Inflammatory macrophage treated with lipopolysaccharide for 1 hour (primary cell): Measurements from ENCODE around the gene UFSP1.
A peak's percentile ranks its signal among the peaks of the same experiment; 100 is the strongest.

Experiments
- DNase-seq, 2 donors: peaks; one replicate each; pipeline ENCODE4 v3.0.0-alpha.2; 2020 to 2022

UFSP1 gene

DNA sequence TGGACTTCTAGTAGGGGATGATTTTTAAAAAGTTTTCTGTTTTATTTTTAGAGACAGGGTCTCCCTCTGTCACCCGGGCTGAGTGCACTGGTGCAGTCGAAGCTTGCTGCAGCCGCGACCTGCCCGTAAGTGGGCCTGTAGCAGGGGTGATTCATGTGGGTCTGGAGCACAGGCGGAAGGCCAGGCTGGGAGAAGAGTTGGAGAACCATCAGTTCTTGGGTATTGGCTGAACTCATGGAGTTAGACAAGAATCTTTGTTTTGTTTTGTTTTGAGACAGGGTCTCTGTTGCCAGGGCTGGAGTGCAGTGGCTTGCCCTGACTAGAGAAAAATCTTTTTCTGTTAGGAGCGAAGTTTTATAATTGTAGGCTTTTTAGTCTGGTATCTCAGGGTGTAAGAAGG, 8.9 kb downstream of the UFSP1 start:
- DNase-seq, result no peak

DNA sequence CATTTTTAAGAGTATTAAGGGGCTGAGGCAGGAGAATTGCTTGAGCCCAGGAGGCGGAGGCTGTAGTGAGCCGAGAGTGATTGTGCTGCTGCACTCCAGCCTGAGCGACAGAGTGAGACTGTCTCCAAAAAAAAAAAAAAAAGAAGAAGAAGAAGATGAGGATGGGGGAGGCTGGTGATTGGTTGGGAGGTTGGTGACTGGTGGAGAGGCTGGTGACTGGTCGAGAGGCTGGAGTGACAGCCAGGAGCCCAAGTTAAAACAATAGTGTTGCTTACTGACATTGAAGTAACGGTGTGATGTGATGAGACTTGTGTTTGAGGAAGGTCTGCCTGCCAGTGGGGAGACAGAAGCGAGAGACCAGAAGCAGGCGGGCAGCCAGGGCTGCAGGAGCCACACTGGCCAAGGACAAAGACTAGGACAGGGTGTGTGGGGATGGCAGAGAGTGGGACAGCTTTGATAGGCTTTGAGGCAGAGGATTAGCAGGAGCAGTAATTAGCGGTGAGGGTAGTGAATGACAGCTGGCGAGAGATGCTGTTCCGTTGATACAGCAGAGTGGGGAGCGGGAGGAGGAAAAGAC, 9.7 kb downstream of the UFSP1 start:
- no peak for DNase-seq

DNA sequence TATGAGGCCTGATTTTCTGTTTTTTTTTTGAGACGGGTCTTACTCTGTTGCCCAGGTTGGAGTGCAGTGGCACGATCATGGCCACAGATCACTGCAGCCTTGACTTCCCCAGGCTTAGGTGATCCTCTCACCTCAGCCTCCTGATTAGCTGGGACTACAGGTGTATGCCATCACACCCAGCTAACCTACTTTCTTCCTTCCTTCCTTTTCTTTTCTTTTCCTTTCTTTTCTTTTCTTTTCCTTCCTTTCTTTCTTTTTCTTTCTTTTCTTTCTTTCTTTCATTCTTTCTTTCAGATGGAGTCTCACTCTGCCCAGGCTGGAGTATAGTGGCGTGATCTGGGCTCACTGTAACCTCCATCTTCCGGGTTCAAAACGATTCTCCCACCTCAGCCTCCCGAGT, 10.8 kb downstream of the UFSP1 start:
- no peak for DNase-seq

DNA sequence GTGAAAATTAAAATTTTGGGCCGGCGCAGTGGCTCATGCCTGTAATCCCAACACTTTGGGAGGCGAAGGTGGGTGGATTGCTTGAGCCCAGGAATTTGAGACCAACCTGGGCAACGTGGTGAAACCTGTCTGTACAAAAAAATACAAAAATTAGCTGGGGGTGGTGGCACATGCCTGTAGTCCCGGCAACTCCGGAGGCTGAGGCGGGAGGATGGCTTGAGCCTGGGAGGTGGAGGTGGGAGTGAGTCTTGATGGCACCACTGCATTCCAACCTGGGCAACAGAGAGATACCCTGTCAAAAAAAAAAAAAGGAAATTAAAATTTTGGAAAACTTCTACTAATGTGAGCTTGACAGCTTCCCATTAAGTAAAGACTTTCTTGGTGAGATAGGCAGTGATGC, 11.5 kb downstream of the UFSP1 start:
- DNase-seq, result no peak

DNA sequence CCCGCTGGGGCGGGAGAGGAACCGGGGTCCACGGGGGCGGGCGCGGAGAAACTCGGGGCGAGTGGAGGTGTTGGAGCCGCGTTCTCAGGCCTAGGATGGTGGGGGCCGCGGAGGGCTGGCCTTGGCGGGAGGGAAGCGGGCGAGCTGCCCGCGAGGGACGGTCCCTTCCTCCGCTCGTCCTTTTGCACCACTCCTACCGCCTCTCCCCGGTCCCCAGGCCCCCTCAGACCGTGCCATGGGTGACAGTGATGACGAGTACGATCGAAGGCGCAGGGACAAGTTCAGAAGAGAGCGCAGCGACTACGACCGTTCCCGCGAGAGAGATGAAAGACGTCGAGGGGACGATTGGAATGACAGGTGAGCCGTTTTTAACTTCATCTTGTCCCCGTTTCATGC, 14.2 kb downstream of the UFSP1 start:
- no peak for DNase-seq

DNA sequence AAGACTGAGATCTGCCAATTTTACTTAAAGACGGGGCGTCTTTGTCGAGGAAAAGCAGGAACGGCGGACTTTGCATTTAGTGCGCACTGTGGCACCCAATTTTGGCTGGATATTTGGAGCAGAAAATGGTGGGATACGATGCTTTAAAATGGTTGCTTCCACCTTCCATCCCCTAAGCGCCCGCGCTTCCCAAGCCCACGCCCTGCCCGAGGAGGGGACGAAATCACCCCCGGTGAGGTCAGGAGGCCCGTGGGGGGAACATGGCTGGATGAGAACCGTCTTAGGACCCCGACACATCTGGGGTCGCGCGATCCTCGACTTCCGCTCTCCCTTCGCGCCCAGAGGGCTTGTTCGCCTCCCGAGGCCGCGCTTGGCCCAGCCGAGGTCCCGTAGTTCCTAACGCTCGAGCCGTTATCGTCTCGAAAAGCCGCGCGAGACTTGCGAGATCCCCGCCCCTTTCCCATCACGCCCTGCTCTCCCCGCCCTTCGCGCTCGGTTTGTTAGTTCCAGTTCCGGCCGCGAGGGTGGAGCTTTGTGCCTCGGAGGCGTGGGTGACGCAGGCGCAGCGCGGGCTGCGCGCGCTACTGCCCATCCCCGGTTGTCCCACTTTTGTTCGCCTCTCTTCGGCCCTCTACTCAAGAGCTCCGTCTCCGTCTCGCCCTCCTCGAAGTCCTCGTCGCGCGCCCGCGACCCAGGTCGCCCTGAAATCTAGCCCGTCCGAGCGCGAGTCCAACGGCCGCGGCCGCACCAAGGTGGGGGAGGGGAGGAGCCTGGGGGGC, 14.7 kb downstream of the UFSP1 start, which contains the start of gene SRRT:
TSS of gene SRRT (plus strand) at position 527 of the 779 bp plus-strand sequence. CDS start 488 bp downstream, outside the sequence.
- peak; percentile 98 to 100 for DNase-seq

DNA sequence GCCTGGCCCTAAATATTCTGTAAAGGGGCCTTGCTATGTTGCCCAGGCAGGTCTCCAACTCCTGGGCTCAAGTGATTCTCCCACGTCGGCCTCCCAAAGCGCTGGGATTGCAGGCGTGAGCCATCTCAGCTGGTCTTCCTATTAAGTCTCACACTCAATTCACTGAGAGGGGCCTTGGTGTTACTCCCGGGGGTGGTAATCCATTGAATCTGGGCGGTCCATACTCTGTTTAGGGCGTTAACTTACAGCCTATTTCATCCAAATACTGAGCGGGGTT, 15.3 kb downstream of the UFSP1 start:
- DNase-seq, result no peak

DNA sequence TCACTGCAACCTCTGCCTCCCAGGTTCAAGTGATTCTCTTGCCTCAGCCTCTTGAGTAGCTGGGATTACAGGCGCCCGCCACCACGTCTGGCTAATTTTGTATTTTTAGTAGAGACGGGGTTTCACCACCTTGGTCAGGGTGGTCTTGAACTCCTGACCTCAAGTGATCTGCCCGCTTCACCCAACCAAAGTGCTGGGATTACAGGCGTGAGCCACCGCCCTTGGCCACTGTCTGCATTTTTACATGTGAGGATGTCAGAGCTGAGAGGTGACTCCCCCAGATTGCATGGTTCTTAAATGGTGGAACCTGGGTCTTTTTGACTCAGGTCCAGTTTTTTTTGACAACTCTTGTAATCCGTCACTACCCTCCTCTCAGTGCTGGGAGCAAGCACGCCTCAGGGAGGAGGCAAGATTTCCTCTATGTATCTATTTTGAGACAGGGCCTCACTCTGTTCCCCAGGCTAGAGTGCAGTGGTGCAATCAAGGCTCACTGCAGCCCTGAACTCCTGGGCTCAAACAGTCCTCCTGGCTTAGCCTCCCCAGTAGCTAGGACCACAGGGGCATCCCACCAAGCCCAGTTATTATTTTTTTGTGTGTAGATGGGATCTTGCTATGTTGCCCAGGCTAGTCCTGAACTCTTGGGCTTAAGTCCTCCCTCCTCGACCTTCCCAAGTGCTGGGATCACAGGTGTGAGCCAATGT, 15.8 kb downstream of the UFSP1 start:
- DNase-seq, result no peak

DNA sequence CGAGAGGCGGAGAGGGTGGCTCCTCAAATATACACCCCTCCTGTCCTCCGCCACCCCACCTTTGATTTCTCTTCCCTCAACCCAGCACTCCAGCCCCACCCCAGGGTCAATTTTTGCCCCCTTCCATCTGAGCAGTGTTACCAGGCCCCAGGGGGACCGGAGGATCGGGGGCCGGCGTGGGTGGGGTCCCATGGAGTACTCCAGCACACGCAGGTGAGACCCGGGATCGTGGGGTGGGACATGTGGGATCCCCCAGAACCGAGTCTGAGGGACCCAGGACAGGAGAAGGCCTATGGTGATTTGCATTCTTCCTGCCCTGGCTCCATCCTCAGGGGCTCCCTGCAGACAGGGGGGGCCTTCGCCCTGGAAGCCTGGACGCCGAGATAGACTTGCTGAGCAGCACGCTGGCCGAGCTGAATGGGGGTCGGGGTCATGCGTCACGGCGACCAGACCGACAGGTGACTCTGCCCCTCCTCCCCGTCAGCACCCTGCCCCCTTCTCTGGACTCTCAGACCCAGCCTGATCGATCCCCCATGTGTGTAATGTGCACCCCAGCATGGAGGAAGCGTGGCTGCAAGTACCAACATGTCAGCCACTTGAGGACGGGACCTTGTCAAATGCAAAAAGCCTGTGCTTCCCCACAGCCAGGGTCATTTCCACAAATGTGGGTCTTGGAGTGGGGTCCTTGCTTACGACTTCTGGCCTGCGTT, 21.6 kb downstream of the UFSP1 start:
- no peak for DNase-seq

DNA sequence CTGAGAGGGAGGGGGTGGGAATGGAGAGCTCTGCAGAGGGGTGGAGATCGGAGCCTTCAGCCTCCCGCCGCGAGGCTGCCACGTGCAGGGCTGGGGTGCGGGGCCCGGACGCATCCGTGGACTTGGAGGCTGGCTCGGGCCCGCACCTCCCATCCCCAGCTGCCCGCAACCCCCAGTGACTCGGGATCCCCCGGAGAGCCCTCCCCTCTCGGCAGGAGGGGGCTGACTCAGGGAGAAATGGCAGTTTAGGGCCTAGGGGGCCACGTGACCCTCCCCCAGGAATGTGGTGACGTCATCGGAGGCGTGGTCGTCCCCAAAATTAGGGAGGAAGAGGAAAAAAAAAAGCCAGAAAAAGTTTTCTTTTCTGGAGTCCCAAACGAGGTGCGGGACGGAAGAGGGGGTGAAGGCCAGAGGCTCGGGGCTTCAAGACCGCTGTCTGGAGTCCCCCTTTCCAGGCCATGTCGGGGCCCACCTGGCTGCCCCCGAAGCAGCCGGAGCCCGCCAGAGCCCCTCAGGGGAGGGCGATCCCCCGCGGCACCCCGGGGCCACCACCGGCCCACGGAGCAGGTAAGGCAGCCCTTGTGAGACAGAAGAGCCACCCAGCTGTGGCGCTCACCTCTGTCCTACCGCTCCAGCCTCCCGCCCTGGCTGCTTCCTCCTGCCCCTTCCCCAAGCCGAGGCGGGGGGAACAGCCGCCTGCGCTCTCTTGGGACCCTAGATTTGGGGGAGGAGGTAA, 22.3 kb downstream of the UFSP1 start, which contains the start of gene TRIP6:
TSS of gene TRIP6 (plus strand) at position 348 of the 736 bp plus-strand sequence. CDS start at position 459, 111 bp downstream.
- peak; percentile 72 to 86 for DNase-seq

DNA sequence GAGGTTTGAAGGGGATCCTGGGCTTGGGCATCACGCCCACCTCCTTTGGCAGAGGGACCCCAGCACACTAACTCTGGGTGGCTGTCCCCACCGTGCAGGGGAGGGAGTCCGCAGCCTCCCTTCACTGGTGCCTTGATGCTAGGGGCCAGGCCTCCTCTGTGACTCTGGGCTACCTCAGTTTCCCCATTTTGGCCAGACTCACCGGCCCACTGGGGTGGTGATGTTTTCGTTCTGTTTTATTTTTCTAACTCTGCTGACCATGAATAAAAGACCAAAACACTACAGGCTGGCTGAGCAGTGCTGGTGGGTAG, 22.8 kb downstream of the UFSP1 start:
- DNase-seq, result no peak

DNA sequence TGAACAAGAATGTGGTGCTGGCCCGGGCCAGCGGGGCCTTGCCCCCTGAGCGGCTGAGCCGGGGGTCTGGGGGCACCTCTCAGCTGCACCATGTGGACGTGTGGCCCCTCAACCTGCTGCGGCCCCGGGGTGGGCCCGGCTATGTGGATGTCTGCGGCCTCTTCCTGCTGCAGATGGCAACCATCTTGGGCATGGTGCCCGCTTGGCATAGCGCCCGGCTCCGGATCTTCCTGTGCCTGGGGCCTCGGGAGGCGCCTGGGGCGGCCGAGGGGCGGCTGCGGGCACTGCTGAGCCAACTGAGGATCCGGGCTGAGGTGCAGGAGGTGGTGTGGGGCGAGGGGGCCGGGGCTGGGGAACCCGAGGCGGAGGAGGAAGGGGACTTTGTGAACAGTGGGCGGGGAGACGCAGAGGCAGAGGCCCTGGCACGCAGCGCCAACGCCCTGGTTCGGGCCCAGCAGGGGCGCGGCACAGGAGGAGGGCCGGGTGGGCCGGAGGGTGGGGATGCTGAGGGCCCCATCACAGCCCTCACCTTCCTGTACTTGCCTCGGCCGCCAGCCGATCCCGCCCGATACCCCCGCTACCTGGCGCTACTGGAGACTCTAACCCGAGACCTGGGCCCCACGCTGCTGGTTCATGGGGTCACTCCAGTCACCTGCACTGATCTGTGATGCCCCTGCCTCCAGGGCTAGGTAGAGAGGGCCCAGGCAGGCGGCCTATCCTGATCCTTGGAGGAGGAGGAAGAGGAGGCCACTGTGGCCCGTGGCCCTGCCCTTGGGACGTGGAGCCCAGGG, 23.4 kb downstream of the UFSP1 start:
- no peak for DNase-seq

DNA sequence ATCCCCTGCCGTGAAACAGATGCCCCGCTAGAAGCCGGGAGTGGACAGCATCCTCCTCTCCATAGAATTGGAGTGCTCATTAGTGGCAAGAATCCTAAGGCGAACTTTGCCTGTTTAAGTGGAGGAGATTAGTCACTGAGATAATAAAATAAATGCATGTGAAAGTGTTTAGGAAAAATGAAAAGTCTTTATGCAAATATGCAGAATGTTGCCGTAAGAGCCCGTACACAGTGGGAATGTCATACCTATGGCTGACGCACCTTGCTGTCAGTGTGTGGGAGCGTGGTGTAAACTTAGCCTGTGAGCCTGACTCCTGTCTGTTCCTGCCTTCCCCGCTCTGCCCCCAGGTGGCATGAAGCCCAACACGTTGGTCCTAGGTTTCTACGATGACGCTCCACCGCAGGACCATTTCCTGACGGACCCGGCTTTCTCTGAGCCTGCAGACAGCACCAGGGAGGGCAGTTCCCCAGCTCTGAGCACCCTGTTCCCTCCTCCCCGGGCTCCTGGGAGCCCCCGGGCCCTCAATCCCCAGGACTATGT, 24.1 kb downstream of the UFSP1 start:
- no peak for DNase-seq

DNA sequence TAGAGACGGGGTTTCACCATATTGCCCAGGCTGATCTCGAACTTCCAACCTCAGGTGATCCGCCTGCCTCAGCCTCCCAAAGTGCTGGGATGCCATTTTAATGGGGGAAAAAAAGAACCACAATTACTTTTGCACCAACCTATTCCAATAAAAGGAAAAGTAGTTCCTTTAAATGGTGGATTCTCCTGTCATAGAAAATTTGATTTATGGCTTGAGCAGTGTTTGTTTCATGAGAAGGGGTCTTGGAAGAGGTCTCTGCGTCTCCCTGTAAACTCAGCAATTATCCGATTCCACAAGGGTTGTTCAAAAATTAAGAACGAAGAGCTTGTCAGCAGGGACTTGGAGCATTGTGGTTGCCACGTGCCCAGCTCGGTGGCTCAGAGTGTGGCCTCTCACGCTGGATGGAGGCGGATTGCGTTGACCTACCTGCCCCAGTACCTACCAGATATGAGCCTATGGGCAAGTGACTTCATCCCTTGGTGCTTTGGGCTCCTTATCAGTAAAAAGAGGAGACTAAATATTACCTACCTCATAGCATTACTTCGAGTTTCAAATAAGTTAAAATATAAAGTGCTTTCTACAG, 25.2 kb downstream of the UFSP1 start:
- DNase-seq, result no peak

DNA sequence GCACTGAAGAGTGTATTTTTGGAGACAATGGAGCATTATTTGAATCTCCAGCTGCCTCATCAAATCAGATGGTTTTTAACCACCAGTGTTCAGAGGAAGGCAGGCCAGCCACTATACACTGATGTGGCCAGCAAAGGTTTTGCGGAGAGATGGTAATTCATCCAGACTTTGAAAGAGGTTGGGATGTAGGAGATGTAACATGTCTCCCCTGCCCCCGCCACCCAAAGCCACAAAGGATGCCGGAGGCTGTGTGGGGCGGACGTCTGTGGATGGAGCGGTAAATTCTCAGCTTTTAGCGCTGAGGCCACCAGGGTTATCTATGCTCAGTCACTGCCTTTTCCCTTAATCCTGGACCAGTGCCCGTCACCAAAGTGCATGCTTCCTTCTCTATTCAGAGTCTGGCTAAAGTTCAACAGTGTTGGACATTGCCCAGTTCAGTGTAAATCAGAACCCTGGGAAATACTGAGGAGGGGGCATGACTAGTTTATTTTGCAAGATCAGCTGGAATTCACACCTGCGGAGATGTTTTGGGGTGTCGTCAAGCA, 26.0 kb downstream of the UFSP1 start:
- DNase-seq, result no peak

DNA sequence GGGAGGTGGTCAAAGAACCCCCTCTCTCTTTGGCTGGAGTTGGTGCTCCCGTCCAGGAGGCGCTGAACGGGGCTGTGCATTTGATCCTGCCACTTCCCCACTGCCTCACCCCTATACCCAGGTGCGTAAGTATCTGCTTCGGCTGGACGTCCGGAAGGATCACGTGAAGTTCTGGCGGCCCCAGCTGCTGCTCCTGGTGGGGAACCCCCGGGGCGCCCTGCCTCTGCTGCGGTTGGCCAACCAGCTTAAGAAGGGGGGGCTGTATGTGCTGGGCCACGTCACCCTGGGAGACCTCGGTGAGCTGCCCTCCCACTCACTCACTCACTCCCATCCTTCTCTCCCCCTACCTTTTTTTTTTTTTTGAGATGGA, 27.9 kb downstream of the UFSP1 start:
- DNase-seq, result no peak

DNA sequence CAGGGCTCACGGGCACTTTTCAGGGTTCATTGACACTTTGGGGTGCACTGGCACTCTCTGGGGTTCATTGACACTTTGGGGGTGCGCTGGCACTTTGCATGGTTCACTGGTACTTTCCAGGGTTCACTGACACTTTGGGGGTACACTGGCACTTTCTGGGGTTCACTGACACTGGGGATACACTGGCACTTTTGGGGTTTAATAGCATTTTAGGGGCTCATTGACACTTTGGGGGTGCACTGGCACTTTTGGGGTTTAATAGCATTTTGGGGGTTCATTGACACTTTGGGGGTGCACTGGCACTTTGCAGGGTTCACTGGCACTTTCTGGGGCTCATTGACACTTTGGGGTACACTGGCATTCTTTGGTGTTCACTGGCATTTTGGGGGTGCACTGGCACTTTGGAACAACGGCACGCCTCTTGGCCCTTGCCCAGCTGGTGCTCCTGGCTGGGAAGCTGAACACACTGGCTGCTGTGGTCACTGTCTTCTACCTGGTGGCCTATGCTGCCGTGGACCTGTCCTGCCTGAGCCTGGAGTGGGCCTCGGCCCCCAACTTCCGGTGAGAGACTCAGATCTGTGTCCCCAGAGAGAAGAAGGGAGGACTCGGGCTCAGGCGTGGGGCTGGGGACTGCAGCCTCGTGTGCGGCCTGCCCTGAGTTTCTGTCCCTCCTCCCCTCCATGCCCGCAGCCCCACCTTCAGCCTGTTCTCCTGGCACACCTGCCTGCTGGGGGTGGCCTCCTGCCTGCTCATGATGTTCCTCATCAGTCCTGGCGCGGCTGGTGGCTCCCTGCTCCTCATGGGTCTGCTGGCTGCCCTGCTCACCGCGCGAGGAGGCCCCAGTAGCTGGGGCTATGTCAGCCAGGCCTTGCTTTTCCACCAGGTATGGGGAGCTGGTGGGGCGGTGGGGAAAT, 28.6 kb downstream of the UFSP1 start:
- DNase-seq, result no peak

DNA sequence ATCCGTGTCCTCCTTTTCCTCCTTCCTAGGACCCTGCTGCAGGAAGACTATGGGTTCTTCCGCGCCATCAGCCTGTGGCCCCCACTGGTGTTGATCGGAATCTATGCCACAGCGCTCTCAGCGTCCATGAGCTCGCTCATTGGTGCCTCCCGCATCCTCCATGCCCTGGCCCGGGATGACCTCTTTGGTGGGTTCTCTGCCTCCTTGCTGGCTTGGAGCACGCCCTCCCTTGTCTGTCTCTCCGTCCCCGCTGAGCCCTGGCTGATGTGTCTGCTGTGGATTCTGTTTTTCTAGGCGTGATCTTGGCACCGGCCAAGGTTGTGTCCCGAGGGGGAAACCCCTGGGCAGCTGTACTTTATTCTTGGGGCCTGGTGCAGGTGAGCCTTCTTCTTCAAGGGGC, 29.7 kb downstream of the UFSP1 start:
- DNase-seq, result no peak

DNA sequence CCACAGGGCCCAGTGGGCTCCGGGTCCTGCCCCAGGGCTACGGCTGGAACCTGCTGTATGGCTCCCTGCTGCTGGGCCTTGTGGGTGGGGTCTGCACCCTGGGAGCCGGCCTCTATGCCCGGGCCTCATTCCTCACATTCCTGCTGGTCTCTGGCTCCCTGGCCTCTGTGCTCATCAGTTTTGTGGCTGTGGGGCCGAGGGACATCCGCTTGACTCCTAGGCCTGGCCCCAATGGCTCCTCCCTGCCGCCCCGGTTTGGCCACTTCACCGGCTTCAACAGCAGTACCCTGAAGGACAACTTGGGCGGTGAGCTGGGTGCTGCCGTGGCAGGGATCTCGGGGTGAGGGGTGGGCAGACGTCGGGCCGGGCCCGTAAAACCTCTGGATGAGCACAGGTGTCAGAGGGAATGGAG, 32.6 kb downstream of the UFSP1 start:
- DNase-seq, result no peak

DNA sequence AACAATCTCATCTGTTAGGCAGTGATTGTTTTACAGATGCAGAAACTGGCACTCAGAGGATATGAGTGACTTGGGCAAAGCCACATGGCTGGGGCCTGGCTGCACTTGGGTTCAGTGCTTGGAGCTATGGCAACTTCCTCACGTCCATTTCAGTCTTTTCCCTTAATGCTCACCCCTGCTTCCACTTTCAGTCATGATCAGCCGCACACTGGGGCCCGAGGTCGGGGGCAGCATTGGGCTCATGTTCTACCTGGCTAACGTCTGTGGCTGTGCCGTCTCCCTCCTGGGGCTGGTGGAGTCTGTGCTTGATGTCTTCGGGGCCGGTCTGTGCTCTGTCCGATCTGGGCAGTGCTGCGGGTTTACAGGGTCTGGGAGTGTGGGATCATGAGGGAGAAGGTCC, 34.0 kb downstream of the UFSP1 start:
- no peak for DNase-seq
